ENCODE results near the gene ERFL.

The ERFL gene

DNA sequence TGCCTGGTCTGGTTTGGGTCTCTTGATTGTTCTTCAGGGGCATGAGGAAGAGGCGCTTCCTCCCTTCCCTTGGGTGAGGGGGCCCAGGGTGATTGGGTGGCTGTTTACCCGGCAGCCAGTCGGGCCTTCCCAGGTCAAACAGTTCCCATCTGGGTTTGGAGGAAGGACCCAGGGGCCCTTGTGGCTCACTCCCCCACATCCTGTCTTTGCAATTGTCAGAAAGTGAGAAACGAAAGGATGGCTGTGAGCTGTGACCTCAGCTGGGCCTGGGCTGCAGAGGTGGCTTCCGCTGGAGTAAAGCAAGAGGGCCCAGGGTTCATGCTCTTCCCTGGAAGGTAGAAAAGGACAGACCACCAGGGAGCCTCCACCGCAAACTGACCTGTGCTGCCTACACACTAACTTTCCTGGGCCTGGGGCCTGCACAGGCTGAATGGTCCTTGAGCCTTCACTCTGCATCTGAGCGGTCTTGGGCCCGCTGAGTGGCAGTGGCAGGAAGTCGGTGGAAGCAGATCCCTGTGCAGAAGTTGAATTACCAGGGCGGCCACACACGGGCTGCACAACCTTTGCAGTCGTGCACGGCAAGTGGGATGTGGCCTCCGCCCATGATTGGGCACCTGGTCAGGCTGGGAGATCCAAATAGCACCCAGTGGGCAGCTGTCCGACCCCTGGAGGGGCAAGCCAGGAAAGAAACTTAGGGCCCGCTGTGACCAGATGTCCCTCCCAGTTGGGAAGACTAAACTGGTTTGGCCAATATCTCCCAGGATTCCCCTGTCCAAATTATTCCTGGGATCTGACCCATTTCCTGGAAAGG, 56.5 kb downstream of the ERFL start:
- CTCF ChIA-PET, result interaction anchor here (0.9 to 2.5 kb wide), 5 partner anchors 8 to 86 kb away, joined by 3 to 20 read pairs (median 10); partner anchors contain the start of genes ARHGEF1, RABAC1 and RPS19
- H3K4me3 ChIP-seq (ENCODE audit: low read depth, low read length), result no peak overlapping the region

GRCh38 chr19:41870401-41870873, 57.8 kb downstream of the ERFL start:
- ChIA-PET CTCF (interaction anchor here (1.0 to 1.5 kb wide), 3 partner anchors 10 to 72 kb away, joined by 3 to 7 read pairs (median 4); partner anchors contain the start of gene RPS19), POLR2A (interaction anchor here (0.5 to 4.5 kb wide), 2 partner anchors 10 to 89 kb away, joined by 5 to 27 read pairs; partner anchors contain the start of genes RABAC1 and RPS19)
- no peak overlapping the region for H3K4me3 ChIP-seq (ENCODE audit: low read depth, low read length)
- no peak for TF ChIP-seq CTCF (IDR thresholded peaks at IDR 0.05; ENCODE audit: insufficient read depth, low read length, missing control alignments)
- no peak for DNase-seq (ENCODE audit: low read depth, low spot score)

More for the DNA sequence above, 56.5 kb downstream of the ERFL start:
- POLR2A ChIA-PET, result interaction anchor here (2.0 to 4.5 kb wide), 2 partner anchors 8 to 12 kb away, joined by 11 to 27 read pairs; partner anchors contain the start of gene RPS19
- no peak for TF ChIP-seq CTCF (IDR thresholded peaks at IDR 0.05; ENCODE audit: insufficient read depth, low read length, missing control alignments)
- DNase-seq (ENCODE audit: low read depth, low spot score), result no peak

- ChIA-PET CTCF (no interaction called here), POLR2A (interaction anchor here (1.8 to 4.5 kb wide), 2 partner anchors 9 to 10 kb away, joined by 5 to 27 read pairs; partner anchors contain the start of gene RPS19)
- no peak for DNase-seq (ENCODE audit: low read depth, low spot score)
- no peak for TF ChIP-seq CTCF (IDR thresholded peaks at IDR 0.05; ENCODE audit: insufficient read depth, low read length, missing control alignments)
- no peak overlapping the region for H3K4me3 ChIP-seq (ENCODE audit: low read depth, low read length)
Measured at GRCh38 chr19:41869374-41869955, 58.8 kb downstream of the ERFL start.

- TF ChIP-seq CTCF (IDR thresholded peaks at IDR 0.05; ENCODE audit: insufficient read depth, low read length, missing control alignments), result no peak
- H3K4me3 ChIP-seq (ENCODE audit: low read depth, low read length), result no peak overlapping the region
- CTCF ChIA-PET, result interaction anchor here (1.1 to 1.3 kb wide), 2 partner anchors 9 to 88 kb away, joined by 3 to 5 read pairs; partner anchors contain the start of gene RPS19
- no peak for DNase-seq (ENCODE audit: low read depth, low spot score)
- POLR2A ChIA-PET, result interaction anchor here (1.8 kb wide), 1 partner anchor 9 kb away, joined by 5 read pairs; the partner anchor contains the start of gene RPS19
Measured at GRCh38 chr19:41868989-41869300, 59.3 kb downstream of the ERFL start.

GRCh38 chr19:41868120-41868988, 59.9 kb downstream of the ERFL start:
- no peak for DNase-seq (ENCODE audit: low read depth, low spot score)
- TF ChIP-seq CTCF (IDR thresholded peaks at IDR 0.05; ENCODE audit: insufficient read depth, low read length, missing control alignments), result no peak
- no peak overlapping the region for H3K4me3 ChIP-seq (ENCODE audit: low read depth, low read length)
- ChIA-PET POLR2A (interaction anchor here (1.8 kb wide), 1 partner anchor 9 kb away, joined by 5 read pairs; the partner anchor contains the start of gene RPS19), CTCF (interaction anchor here (1.1 to 1.3 kb wide), 2 partner anchors 9 to 89 kb away, joined by 3 to 5 read pairs; partner anchors contain the start of gene RPS19)
